Sigmoid colon (tissue), 7 donors: ENCODE results near the gene NR1H2. TPM values are rescaled to one million over a fixed set of nuclear protein-coding genes. Genes with fewer than 3 reads are reported as not detected.
"Not testable (repeated sequence)": the region's sequence is repeated elsewhere in the genome, so short reads cannot be mapped to it uniquely, and the experiment has no call there.

ENCODE experiments used
- DNase-seq: peaks from one replicate; pipeline ENCODE4 v3.0.0-alpha.2; 2019
- H3K27ac ChIP-seq, 4 donors: fragments of 200-600 bp; sonication (generic); one replicate each; pipeline ENCODE4 v1.5.1; 2016 to 2019; ENCODE audit warnings: mild to moderate bottlenecking in 1 of 4
- H3K27me3 ChIP-seq, 3 donors: fragments of 200-600 bp; sonication (generic); one replicate each; pipeline ENCODE4 v1.5.1; 2019; ENCODE audit warnings: mild to moderate bottlenecking in 1 of 3
- H3K36me3 ChIP-seq, 4 donors: fragments of 200-600 bp; sonication (generic); one replicate each; pipeline ENCODE4 v1.5.1; 2016 to 2019
- H3K4me1 ChIP-seq, 4 donors: fragments of 200-600 bp; sonication (generic); one replicate each; pipeline ENCODE4 v1.5.1; 2017 to 2019
- H3K4me3 ChIP-seq, 4 donors: fragments of 200-600 bp; sonication (generic); one replicate each; pipeline ENCODE4 v1.5.1; 2017 to 2019; ENCODE audit warnings: mild to moderate bottlenecking in 2 of 4, moderate library complexity in 1 of 4
- H3K9me3 ChIP-seq, 4 donors: fragments of 200-600 bp in 3 of 4; sonication (generic) in 3 of 4; one replicate each; pipeline versions ENCODE4 v1.5.1 to v1.6.1; 2013 to 2019
- EP300 ChIP-seq, 4 donors: sonication (generic); formaldehyde crosslinking; IDR thresholded peaks; one replicate each; pipeline ENCODE4 v1.6.1; 2017; ENCODE audit warnings: antibody characterized with exemption in 4 of 4
- POLR2A ChIP-seq, 2 donors: fragments of 450-650 bp; IDR thresholded peaks; one replicate each; pipeline ENCODE4 v1.6.1; 2016; ENCODE audit warnings: antibody characterized with exemption in 2 of 2, mild to moderate bottlenecking in 2 of 2, moderate library complexity in 2 of 2
- POLR2AphosphoS5 ChIP-seq, 4 donors: sonication (generic); formaldehyde crosslinking; IDR thresholded peaks; one replicate each; pipeline ENCODE4 v1.6.1; 2017; ENCODE audit warnings: antibody characterized with exemption in 4 of 4
- whole genome bisulfite sequencing, 2 donors: extraction: QIAGEN DNeasy Blood & Tissue Kit; methylation state at CpG; one replicate each; pipeline ENCODE4 v1.1.7; 2013; 5-methylcytosine and 5-hydroxymethylcytosine counted together
- intact Hi-C: fragments of 100-400 bp; cut with DNase I; formaldehyde crosslinking; loops from one replicate; pipeline ENCODE4 v1.15.1; 2023
- polyA plus RNA-seq, 3 donors: library from polyadenylated mRNA; stranded (reverse); fragments of 200-250 nt; gene quantifications; one replicate each; pipeline ENCODE4 v1.2.3, GENCODE V29; 2013
- total RNA-seq, 4 donors: library from RNA; depleted of rRNA; stranded (reverse); fragments of >200 nt; gene quantifications; one replicate each; pipeline ENCODE4 v1.1.0, GENCODE V29; 2016
- TF ChIP-seq, protein P1 (sequence below), 4 experiments: fragments of 450-650 bp in 3 of 4; fragments of 200-600 bp in 1 of 4; IDR thresholded peaks; one replicate each; pipeline ENCODE4 v1.5.1; 2016 to 2019; ENCODE audit warnings: antibody characterized with exemption in 4 of 4, mild to moderate bottlenecking in 3 of 4, moderate library complexity in 2 of 4
- donor health status: healthy with polysubstance abuse.
- donor health status: Bipolar disorder and iron deficiency.
- donor health status: healthy.

NR1H2 gene
- total and polyA plus RNA-seq, 7 donors, result 58.9 to 143 (median 92.5) TPM

- no peaks in the 10 kb centered on the region for H3K9me3 ChIP-seq
- intact Hi-C loops, result no loop called here
- DNase-seq, result no peak
- H3K27ac ChIP-seq, result no peak overlapping the region
- 1% methylated on average over 40 of the region's 40 CpGs for whole genome bisulfite sequencing, 2 donors
- H3K27me3 ChIP-seq, result peaks cover 50 to 80% (median 79%) of the 10 kb centered on the region in 3 donors
- no peaks in the 10 kb centered on the region for H3K36me3 ChIP-seq
- H3K4me3 ChIP-seq, result peak overlapping the region in 2 of 4 donors; percentile 40 to 41
- peaks cover 0 to 43% (median 36%) of the 10 kb centered on the region in 4 donors for H3K4me1 ChIP-seq
- no peak for TF ChIP-seq POLR2A (IDR thresholded peaks at IDR 0.05)
- no peak for TF ChIP-seq EP300 (IDR thresholded peaks at IDR 0.05)
- no peak for TF ChIP-seq POLR2AphosphoS5 (IDR thresholded peaks at IDR 0.05)
Observed at GRCh38 chr19:50328873-50329145, 47.4 kb upstream of the NR1H2 start.

GRCh38 chr19:50329146-50329925 is 46.9 kb upstream of the NR1H2 start, which contains the start of gene KCNC3:
TSS of gene KCNC3 (minus strand) at chr19:50329377. CDS start at chr19:50329082, 295 bp downstream.
- Histone ChIP-seq H3K4me1 (peaks cover 0 to 48% (median 40%) of the 10 kb centered on the region in 4 donors), H3K36me3 (no peaks in the 10 kb centered on the region), H3K27me3 (peaks cover 50 to 85% (median 84%) of the 10 kb centered on the region in 3 donors), H3K4me3 (peak within 1 kb of the TSS in 3 of 4 donors; percentile 2 to 41 (median 40)), H3K9me3 (no peaks in the 10 kb centered on the region), H3K27ac (peak within 1 kb of the TSS in 3 of 4 donors; percentile 16 to 83 (median 50))
- 2 to 4% methylated on average over 43 of the region's 43 CpGs for WGBS, 2 donors
- DNase-seq, result peak; percentile 97
- TF ChIP-seq EP300 (IDR thresholded peaks at IDR 0.05) (no peak), POLR2AphosphoS5 (IDR thresholded peaks at IDR 0.05) (peak in 1 of 4 donors; percentile 41)
- intact Hi-C loops, result no loop called here

DNA sequence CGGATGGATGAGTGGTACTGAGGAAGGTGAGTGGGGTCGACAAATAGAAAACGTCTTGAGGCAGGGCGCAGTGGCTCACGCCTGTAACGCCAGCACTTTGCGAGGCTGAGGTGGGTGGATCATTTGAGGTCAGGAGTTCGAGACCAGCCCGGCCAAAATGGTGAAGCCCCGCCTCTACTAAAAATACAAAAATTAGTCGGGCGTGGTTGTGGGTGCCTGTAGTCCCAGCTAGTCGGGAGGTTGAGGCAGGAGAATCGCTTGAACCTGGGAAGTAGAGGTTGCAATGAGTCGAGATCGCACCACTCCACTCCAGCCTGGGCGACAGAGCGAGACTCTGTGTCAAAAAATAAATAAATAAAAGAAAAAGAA is 46.3 kb upstream of the NR1H2 start:
- H3K9me3 ChIP-seq, H3K36me3 ChIP-seq, DNase-seq, intact Hi-C loops: not testable (repeated sequence)
- peak overlapping the region in 3 of 4 donors; percentile 16 to 83 (median 50) for H3K27ac ChIP-seq
- H3K4me1 ChIP-seq, result peaks cover 0 to 49% (median 40%) of the 10 kb centered on the region in 4 donors
- peak overlapping the region in 3 of 4 donors; percentile 2 to 33 (median 23) for H3K4me3 ChIP-seq
- H3K27me3 ChIP-seq, result peaks cover 50 to 91% (median 90%) of the 10 kb centered on the region in 3 donors
- WGBS, 2 donors, result 15 to 21% methylated on average over 18 of the region's 18 CpGs

DNA sequence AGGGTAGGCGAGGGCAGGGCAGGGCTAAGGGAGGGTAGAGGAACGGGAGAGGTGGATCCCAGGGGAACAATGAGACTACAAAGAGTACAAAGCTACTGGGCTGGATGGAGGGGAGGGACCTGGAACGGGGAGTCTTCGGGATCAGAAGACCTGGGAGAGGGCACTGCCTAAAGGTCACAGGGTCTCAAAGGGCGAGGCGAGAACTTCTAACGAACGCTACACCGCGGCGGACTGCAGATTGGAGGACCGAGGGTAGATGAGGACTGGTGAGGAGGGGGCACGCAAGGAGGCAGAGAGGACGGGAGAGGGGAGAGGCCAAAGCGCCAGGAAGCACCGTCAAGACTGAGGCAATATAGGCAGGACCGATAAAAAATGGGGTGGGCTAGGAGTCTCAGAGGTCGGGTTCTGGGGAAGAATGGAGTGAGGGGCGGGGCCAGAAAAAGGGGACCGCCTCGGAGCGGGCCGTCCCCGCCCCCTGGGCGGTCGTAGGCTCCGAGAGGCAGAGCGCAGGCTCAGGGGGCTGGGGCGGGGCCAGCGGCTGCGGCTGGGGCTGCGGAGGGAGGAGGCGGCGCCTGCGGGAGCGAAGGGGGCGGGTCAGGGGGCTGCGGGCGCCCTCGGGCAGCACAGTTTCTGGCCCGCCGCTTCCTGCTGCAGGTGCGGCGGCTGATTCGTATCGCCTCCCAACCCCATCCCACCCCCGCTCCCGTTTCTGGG is 45.7 kb upstream of the NR1H2 start:
- Histone ChIP-seq H3K36me3 (no peaks in the 10 kb centered on the region), H3K4me1 (peaks cover 0 to 49% (median 40%) of the 10 kb centered on the region in 4 donors), H3K4me3 (peak overlapping the region in 3 of 4 donors; percentile 0 to 35 (median 23)), H3K27ac (peak overlapping the region in 2 of 4 donors; percentile 3 to 83), H3K27me3 (peaks cover 50 to 93% (median 87%) of the 10 kb centered on the region in 3 donors), H3K9me3 (no peaks in the 10 kb centered on the region)
- TF ChIP-seq POLR2AphosphoS5 (IDR thresholded peaks at IDR 0.05) (no peak), POLR2A (IDR thresholded peaks at IDR 0.05) (no peak), EP300 (IDR thresholded peaks at IDR 0.05) (no peak)
- TF ChIP-seq, protein P1, sequence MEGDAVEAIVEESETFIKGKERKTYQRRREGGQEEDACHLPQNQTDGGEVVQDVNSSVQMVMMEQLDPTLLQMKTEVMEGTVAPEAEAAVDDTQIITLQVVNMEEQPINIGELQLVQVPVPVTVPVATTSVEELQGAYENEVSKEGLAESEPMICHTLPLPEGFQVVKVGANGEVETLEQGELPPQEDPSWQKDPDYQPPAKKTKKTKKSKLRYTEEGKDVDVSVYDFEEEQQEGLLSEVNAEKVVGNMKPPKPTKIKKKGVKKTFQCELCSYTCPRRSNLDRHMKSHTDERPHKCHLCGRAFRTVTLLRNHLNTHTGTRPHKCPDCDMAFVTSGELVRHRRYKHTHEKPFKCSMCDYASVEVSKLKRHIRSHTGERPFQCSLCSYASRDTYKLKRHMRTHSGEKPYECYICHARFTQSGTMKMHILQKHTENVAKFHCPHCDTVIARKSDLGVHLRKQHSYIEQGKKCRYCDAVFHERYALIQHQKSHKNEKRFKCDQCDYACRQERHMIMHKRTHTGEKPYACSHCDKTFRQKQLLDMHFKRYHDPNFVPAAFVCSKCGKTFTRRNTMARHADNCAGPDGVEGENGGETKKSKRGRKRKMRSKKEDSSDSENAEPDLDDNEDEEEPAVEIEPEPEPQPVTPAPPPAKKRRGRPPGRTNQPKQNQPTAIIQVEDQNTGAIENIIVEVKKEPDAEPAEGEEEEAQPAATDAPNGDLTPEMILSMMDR (IDR thresholded peaks at IDR 0.05), result no peak
- intact Hi-C loops, result no loop called here
- WGBS, 2 donors, result 2 to 3% methylated on average over 48 of the region's 48 CpGs
- no peak for DNase-seq

DNA sequence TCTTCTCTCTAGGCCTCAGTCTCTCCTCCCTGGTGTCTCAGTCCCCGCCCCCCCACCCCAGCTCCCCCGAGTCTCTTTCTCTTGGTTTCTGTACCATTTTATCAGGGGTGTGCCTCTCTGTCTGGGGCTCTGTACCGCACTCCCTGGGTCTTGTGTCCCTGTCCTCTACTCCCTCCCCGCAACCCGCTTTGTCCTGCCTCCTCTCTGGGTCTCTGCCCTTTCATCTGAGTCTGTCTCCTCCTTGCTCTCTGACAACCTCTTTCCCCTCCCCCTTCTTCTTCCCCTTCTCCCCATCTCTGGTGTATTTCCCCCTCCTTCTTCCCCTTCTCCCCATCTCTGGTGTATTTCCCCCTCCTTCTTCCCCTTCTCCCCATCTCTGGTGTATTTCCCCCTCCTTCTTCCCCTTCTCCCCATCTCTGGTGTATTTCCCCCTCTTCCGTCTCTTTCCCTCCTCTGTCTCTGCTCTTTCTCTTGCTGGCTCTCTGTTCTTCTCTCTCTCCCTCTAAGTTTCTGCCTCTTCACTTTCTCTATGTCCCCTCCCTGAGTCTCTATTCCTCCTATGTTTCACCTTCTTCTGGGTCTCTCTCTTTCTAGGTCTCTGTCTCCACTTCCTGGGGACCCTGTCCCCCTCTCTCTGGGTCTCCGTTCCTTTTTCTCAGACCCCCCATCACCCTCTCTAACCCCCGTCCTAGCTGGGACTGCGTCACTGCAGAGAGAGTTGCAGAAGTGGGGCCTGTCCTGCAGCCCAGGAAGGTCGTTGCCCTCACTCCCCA is 44.9 kb upstream of the NR1H2 start:
- Histone ChIP-seq H3K4me3 (peak overlapping the region in 3 of 4 donors; percentile 0 to 35 (median 23)), H3K4me1 (peaks cover 0 to 41% (median 34%) of the 10 kb centered on the region in 4 donors), H3K36me3 (no peaks in the 10 kb centered on the region), H3K27me3 (peaks cover 49 to 85% (median 78%) of the 10 kb centered on the region in 3 donors), H3K27ac (peak overlapping the region in 2 of 4 donors; percentile 3 to 83), H3K9me3 (no peaks in the 10 kb centered on the region)
- intact Hi-C loops, result no loop called here
- 14 to 15% methylated on average over 10 of the region's 10 CpGs for WGBS, 2 donors
- TF ChIP-seq, protein P1 (IDR thresholded peaks at IDR 0.05), result no peak
- TF ChIP-seq POLR2AphosphoS5 (IDR thresholded peaks at IDR 0.05) (no peak), EP300 (IDR thresholded peaks at IDR 0.05) (no peak), POLR2A (IDR thresholded peaks at IDR 0.05) (no peak)
- DNase-seq, result no peak
